Lower leg skin (tissue), 4 donors: ENCODE results near the gene FAM228B. TPM values are rescaled to one million over a fixed set of nuclear protein-coding genes. Genes with fewer than 3 reads are reported as not detected.

Source experiments
- DNase-seq, 2 donors: peaks; one replicate each; pipeline ENCODE4 v3.0.0-alpha.2; 2019; ENCODE audit warnings: low spot score in 2 of 2
- H3K4me3 ChIP-seq: fragments of 200-600 bp; sonication (generic); 2 replicates; pipeline ENCODE4 v1.5.1; 2017; ENCODE audit warnings: mild to moderate bottlenecking, low read depth; ENCODE audit not compliant: poor library complexity, severe bottlenecking
- POLR2A ChIP-seq, 2 donors: fragments of 450-650 bp; IDR thresholded peaks; one replicate each; pipeline ENCODE4 v1.6.1; 2016 to 2017; ENCODE audit warnings: antibody characterized with exemption in 2 of 2, mild to moderate bottlenecking in 1 of 2, moderate library complexity in 1 of 2
- WGBS, 2 donors: methylation state at CpG; one replicate each; pipeline ENCODE4 v1.1.5; 2018; 5-methylcytosine and 5-hydroxymethylcytosine counted together
- intact Hi-C: fragments of 100-400 bp; cut with DNase I; formaldehyde crosslinking; loops from one replicate; pipeline ENCODE4 v1.15.0; 2023; ENCODE audit warnings: low total_unique reads
- total RNA-seq, 4 donors: library from RNA; depleted of rRNA; stranded (reverse); fragments of >200 nt; gene quantifications; one replicate each; pipeline ENCODE4 v1.1.0, GENCODE V29; 2016
- TF ChIP-seq, protein P1 (sequence below), 3 donors: fragments of 450-650 bp; IDR thresholded peaks; one replicate each; pipeline ENCODE4 v1.5.1; 2016; ENCODE audit warnings: antibody characterized with exemption in 3 of 3, mild to moderate bottlenecking in 3 of 3, moderate library complexity in 2 of 3

FAM228B gene
- total RNA-seq, 4 donors from 2014 or later, result 2.8 to 15.1 (median 4.6) TPM

GRCh38 chr2:24181849-24182248 is 58.6 kb downstream of the FAM228B start:
- TF ChIP-seq, protein P1, sequence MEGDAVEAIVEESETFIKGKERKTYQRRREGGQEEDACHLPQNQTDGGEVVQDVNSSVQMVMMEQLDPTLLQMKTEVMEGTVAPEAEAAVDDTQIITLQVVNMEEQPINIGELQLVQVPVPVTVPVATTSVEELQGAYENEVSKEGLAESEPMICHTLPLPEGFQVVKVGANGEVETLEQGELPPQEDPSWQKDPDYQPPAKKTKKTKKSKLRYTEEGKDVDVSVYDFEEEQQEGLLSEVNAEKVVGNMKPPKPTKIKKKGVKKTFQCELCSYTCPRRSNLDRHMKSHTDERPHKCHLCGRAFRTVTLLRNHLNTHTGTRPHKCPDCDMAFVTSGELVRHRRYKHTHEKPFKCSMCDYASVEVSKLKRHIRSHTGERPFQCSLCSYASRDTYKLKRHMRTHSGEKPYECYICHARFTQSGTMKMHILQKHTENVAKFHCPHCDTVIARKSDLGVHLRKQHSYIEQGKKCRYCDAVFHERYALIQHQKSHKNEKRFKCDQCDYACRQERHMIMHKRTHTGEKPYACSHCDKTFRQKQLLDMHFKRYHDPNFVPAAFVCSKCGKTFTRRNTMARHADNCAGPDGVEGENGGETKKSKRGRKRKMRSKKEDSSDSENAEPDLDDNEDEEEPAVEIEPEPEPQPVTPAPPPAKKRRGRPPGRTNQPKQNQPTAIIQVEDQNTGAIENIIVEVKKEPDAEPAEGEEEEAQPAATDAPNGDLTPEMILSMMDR (IDR thresholded peaks at IDR 0.05), result no peak
- no peak for TF ChIP-seq POLR2A (IDR thresholded peaks at IDR 0.05)
- intact Hi-C loops, result no loop called here
- H3K4me3 ChIP-seq, result no peak overlapping the region
- no peak for DNase-seq
- 76 to 81% methylated on average over 6 of the region's 6 CpGs for WGBS, 2 donors

- no peak overlapping the region for H3K4me3 ChIP-seq
- TF ChIP-seq, protein P1 (IDR thresholded peaks at IDR 0.05), result no peak
- TF ChIP-seq POLR2A (IDR thresholded peaks at IDR 0.05), result no peak
- no peak for DNase-seq
- 92 to 94% methylated on average over 7 of the region's 7 CpGs for WGBS, 2 donors
- intact Hi-C loops, result no loop called here
Measured at GRCh38 chr2:24182507-24182906, 59.2 kb downstream of the FAM228B start.

DNA sequence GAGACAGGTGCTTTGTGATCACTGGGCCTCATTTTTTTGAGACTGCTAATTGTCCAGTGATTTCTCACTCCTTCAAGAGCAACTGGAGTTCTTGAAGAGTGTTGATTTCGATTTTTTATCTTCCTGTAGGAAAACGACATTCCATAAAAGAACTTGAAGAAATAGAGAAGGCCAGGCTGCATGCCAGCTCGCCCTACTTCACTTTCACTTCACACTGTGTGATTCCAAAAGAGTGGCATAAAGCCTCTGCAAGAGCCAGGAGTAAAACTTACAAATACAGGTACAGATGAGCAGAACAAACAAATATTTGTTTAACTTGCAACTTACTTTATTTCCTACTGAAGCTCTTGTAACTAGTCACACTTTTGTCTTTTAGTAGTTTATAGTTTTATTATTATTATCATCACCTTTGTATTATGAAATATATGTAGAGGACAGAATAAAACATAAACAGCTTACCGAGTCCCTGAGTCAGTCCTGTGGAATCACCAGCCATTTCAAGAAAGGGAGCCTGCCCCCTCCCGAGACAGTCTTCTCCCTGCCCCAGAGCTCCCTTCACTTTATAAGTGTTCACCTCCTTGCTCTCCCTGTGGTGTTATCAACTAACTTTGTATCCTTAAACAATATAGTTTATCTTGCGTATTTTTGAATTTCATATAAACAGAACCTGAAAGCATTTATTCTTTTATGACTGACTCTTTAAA is 60.2 kb downstream of the FAM228B start:
- no peak for DNase-seq
- intact Hi-C loops, result no loop called here
- TF ChIP-seq, protein P1 (IDR thresholded peaks at IDR 0.05), result no peak
- TF ChIP-seq POLR2A (IDR thresholded peaks at IDR 0.05), result no peak
- H3K4me3 ChIP-seq, result no peak overlapping the region
- WGBS, 2 donors, result 72 to 87% methylated on average over 6 of the region's 6 CpGs

- TF ChIP-seq POLR2A (IDR thresholded peaks at IDR 0.05), result no peak
- TF ChIP-seq, protein P1 (IDR thresholded peaks at IDR 0.05), result no peak
- no peak overlapping the region for H3K4me3 ChIP-seq
- DNase-seq, result no peak
- 83 to 85% methylated on average over 10 of the region's 10 CpGs for WGBS, 2 donors
- intact Hi-C loops, result no loop called here
Measured at GRCh38 chr2:24189551-24189950, 66.3 kb downstream of the FAM228B start.

DNA sequence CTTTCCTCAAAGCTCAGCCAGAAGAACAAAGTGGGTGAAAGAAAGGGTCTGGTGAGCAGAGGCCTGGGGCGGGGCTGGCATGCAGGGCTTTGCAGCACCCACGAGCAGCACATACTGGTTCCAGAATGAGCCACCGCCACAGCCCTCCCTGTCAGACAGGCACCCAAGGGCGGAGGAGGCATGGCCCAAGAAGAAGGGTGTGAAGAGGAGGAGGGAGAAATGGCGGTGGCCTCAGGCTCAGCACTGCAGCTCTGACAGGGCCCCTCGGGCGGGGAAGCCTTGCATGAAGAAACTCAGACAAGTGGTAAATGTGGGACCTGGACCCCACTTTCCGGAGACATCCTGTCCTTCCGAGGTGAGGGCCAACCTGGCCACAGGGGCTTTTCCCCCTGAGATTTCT is 67.2 kb downstream of the FAM228B start:
- DNase-seq, result no peak
- 76 to 84% methylated on average over 9 of the region's 9 CpGs for WGBS, 2 donors
- H3K4me3 ChIP-seq, result no peak overlapping the region
- intact Hi-C loops, result no loop called here
- no peak for TF ChIP-seq POLR2A (IDR thresholded peaks at IDR 0.05)
- TF ChIP-seq, protein P1 (IDR thresholded peaks at IDR 0.05), result no peak

GRCh38 chr2:24191156-24191555 is 67.9 kb downstream of the FAM228B start:
- DNase-seq, result no peak

More at GRCh38 chr2:24191156-24191555, 67.9 kb downstream of the FAM228B start:
- H3K4me3 ChIP-seq, result no peak overlapping the region
- intact Hi-C loops, result no loop called here
- no peak for TF ChIP-seq POLR2A (IDR thresholded peaks at IDR 0.05)
- TF ChIP-seq, protein P1 (IDR thresholded peaks at IDR 0.05), result no peak
- WGBS, 2 donors, result 89 to 90% methylated on average over 9 of the region's 9 CpGs
